NCI-H1092 (cell line): ENCODE data around the gene PSME1.
A peak's percentile ranks its signal among the peaks of the same experiment; 100 is the strongest.

Experiments
- DNase-seq: peaks from one replicate; lab custom pipeline; 2025; lab: John Stamatoyannopoulos, UW

PSME1 gene

DNA sequence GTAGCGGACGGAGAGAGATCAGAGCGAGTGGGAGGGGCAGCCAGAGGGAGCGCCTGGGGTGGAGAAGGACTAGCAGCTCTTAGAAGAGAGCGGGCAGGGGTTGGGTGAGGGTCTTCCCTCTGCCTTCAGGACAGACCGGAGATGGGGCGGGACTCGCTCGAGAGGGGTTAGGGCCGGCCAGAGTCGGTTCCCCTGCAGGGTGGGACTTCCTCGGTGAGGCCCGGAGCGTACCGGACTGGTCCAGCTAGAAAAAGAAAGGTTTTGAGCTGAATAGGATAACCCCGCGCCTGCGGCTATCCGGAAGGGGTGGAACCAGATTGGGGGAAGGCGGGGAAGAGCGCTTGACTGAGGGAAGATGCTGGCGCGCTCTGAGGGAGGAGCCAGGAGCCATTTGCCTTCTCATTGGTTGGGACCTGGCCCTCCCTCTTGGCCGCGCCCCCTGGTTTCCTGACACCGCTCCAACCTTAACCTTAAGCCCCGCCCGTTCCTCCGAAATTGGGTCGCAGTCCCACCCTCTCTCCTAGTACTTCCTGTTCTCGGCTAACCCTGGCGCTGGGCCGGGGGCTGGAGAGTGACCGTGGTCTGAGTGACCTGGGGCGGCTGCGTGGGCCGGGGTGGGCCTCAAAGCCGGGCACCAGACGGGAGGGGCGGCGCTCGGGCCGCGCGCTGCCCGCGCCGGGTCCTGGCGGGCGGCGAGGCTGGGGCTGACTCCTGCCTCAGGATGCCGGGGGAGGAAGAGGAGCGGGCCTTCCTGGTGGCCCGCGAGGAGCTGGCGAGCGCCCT is 11.2 kb downstream of the PSME1 start, which contains the start of gene RNF31:
RNF31 (plus strand) TSS at position 521 of the 783 bp plus-strand sequence; CDS start at position 722, 201 bp downstream.
- DNase-seq = peak; percentile 99

DNA sequence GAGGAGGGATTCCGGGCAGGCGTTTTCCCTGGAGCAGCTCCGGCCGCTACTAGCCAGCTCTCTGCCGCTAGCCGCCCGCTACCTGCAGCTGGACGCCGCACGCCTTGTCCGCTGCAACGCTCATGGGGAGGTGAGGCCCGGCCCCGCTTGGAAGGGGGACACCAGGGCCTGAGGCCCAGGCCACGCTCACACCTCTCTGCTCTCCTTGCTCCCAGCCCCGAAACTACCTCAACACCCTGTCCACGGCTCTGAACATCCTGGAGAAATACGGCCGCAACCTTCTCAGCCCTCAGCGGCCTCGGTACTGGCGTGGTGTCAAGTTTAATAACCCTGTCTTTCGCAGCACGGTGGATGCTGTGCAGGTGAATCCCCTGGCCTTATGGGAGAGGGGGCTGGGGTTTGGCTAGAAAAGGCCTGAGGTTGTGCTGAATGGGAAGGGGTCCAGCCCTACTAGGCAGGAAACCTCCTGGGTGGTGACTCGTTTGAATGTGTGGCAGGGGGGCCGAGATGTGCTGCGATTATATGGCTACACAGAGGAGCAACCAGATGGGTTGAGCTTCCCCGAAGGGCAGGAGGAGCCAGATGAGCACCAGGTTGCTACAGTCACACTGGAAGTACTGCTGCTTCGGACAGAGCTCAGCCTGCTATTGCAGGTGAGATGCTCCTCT is 11.9 kb downstream of the PSME1 start:
- DNase-seq = no peak

GRCh38 chr14:24149302-24149969 is 13.4 kb downstream of the PSME1 start:
- DNase-seq = no peak

- no peak for DNase-seq
Measured at GRCh38 chr14:24150061-24150460, 14.1 kb downstream of the PSME1 start.

DNA sequence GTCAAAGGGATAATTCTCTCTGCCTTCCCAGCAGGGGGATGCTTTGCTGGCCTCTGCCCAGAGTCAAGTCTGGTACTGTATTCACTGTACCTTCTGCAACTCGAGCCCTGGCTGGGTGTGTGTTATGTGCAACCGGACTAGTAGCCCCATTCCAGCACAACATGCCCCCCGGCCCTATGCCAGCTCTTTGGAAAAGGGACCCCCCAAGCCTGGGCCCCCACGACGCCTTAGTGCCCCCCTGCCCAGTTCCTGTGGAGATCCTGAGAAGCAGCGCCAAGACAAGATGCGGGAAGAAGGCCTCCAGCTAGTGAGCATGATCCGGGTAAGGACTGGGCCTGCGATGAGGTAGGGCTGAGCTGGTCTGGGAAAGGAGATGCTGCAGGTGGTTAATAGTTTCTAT is 14.6 kb downstream of the PSME1 start:
- no peak for DNase-seq

- no peak for DNase-seq
Measured at GRCh38 chr14:24150993-24151392, 15.0 kb downstream of the PSME1 start.

GRCh38 chr14:24151404-24152080 is 15.5 kb downstream of the PSME1 start:
- no peak for DNase-seq

DNA sequence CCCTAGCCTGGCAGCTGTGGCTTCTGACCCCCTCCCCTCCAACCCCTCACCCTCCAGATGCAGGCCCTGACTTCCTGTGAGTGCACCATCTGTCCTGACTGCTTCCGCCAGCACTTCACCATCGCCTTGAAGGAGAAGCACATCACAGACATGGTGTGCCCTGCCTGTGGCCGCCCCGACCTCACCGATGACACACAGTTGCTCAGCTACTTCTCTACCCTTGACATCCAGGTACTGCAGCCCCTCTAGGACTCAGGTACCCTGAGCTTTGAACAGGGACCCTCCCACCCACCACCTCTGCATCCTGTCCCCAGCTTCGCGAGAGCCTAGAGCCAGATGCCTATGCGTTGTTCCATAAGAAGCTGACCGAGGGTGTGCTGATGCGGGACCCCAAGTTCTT is 19.1 kb downstream of the PSME1 start:
- DNase-seq = no peak

- DNase-seq = no peak
Measured at GRCh38 chr14:24156840-24157239, 20.8 kb downstream of the PSME1 start.

- no peak for DNase-seq
Measured at GRCh38 chr14:24157331-24157730, 21.3 kb downstream of the PSME1 start.

DNA sequence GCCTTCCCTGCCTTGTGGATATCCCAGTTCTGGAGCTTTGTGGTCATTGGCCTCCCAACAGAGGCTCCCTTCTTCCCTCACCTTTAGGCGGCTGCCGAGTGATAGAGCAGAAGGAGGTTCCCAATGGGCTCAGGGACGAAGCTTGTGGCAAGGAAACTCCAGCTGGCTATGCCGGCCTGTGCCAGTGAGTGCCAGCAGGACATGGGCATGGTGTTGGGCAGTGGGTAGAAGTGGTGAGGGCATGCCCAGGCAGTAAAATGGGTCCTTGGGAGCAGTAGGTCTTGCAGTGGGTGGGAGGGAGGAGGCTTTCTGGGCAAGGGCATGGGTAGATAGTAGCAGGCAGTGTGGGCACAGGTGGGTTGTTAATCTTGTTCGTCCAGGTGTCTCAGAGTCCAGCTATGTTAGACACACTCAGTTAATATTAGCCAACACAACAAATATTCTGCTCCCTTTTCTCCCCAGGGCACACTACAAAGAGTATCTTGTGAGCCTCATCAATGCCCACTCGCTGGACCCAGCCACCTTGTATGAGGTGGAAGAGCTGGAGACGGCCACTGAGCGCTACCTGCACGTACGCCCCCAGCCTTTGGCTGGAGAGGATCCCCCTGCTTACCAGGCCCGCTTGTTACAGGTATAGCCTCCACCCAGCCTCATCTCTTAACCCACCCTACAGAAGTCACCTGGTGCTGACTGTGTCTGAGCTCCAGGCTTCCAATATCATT is 23.9 kb downstream of the PSME1 start:
- no peak for DNase-seq

- no peak for DNase-seq
Measured at GRCh38 chr14:24160499-24160849, 24.5 kb downstream of the PSME1 start.

- peak; percentile 84 for DNase-seq
Measured at GRCh38 chr14:24160850-24161804, 25.1 kb downstream of the PSME1 start, which contains the start of gene IRF9. Gene IRF9, plus strand, starts transcription at chr14:24161265. Its CDS starts 880 bp downstream, at chr14:24162145.

- DNase-seq = no peak
Measured at GRCh38 chr14:24162093-24162492, 26.1 kb downstream of the PSME1 start.

DNA sequence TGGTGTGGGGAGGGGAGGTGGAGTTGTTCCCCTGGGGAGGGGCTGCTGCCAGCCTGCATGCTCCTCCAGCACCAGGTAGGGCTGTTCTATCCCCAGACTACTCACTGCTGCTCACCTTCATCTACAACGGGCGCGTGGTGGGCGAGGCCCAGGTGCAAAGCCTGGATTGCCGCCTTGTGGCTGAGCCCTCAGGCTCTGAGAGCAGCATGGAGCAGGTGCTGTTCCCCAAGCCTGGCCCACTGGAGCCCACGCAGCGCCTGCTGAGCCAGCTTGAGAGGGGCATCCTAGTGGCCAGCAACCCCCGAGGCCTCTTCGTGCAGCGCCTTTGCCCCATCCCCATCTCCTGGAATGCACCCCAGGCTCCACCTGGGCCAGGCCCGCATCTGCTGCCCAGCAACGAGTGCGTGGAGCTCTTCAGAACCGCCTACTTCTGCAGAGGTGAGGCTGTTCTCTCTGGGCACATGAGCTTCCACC is 28.6 kb downstream of the PSME1 start:
- no peak for DNase-seq

GRCh38 chr14:24165785-24166184 is 29.8 kb downstream of the PSME1 start:
- DNase-seq = no peak

- no peak for DNase-seq
Measured at GRCh38 chr14:24167469-24168114, 31.6 kb downstream of the PSME1 start.

GRCh38 chr14:24171422-24172260 is 35.6 kb downstream of the PSME1 start, which contains the start of gene REC8:
Gene REC8, plus strand, starts transcription at chr14:24172080. Its CDS starts 473 bp downstream, at chr14:24172553.
- peak; percentile 95 for DNase-seq
